ENCODE measurements around the gene RABGAP1L.
"Not testable (repeated sequence)": the region's sequence is repeated elsewhere in the genome, so short reads cannot be mapped to it uniquely, and the experiment has no call there.

The RABGAP1L gene

DNA sequence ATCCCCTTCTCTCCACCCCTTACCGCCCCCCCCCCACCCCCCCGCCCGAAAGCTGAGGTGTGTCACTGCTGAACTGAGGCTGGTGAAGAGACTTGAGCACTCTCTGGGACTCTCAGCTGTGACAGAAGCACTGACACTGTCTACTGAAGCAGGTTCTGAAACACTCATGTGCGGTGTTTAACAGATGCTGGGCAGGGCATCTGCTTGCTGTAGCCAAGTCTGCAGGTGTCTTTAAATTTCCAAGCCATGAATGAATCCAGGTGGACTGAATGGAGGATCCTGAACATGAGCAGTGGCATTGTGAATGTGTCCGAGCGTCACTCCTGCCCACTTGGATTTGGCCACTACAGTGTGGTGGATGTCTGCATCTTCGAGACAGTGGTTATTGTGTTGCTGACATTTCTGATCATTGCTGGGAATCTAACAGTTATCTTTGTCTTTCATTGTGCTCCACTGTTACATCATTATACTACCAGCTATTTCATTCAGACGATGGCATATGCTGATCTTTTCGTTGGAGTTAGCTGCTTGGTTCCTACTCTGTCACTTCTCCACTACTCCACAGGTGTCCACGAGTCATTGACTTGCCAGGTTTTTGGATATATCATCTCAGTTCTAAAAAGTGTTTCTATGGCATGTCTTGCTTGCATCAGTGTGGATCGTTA is 288.7 kb downstream of the RABGAP1L start, which contains the start of gene GPR52:
TSS of gene GPR52 (plus strand) at position 99 of the 665 bp plus-strand sequence. CDS start at position 247, 148 bp downstream.
- H3K4me1 Mint-ChIP-seq (ENCODE audit: low read depth): no peaks in the 10 kb centered on the region
- H3K4me3 Mint-ChIP-seq: no peak within 1 kb of the TSS
- H3K27me3 Mint-ChIP-seq (ENCODE audit: low read depth): no peaks in the 10 kb centered on the region
- H3K27ac Mint-ChIP-seq: no peak within 1 kb of the TSS
- H3K36me3 Mint-ChIP-seq (ENCODE audit: low read depth): no peaks in the 10 kb centered on the region
- H3K9me3 Mint-ChIP-seq: no peaks in the 10 kb centered on the region

DNA sequence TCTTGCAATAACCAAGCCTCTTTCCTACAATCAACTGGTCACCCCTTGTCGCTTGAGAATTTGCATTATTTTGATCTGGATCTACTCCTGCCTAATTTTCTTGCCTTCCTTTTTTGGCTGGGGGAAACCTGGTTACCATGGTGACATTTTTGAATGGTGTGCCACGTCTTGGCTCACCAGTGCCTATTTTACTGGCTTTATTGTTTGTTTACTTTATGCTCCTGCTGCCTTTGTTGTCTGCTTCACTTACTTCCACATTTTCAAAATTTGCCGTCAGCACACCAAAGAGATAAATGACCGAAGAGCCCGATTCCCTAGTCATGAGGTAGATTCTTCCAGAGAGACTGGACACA is 289.2 kb downstream of the RABGAP1L start:
- no peaks in the 10 kb centered on the region for H3K4me1 Mint-ChIP-seq (ENCODE audit: low read depth)
- H3K4me3 Mint-ChIP-seq: no peak overlapping the region
- H3K27ac Mint-ChIP-seq: no peak overlapping the region
- H3K36me3 Mint-ChIP-seq (ENCODE audit: low read depth): no peaks in the 10 kb centered on the region
- H3K27me3 Mint-ChIP-seq (ENCODE audit: low read depth): no peaks in the 10 kb centered on the region
- no peaks in the 10 kb centered on the region for H3K9me3 Mint-ChIP-seq

DNA sequence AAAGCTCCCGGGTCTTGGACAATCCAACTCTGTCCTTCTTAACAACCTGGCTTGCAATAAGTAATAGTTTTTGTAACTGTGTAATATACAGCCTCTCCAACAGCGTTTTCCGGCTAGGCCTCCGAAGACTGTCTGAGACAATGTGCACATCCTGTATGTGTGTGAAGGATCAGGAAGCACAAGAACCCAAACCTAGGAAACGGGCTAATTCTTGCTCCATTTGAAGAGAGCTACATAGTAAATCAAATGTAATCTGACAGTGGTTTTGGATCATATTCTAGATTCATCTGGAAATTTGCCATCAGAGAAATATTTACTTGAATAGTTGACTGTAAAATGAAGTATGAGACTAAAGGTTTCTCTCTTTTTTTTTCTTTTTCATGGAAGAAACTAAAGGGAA is 289.7 kb downstream of the RABGAP1L start:
- Mint-ChIP-seq H3K36me3 (ENCODE audit: low read depth) (no peaks in the 10 kb centered on the region), H3K4me1 (ENCODE audit: low read depth) (no peaks in the 10 kb centered on the region), H3K27me3 (ENCODE audit: low read depth) (no peaks in the 10 kb centered on the region), H3K27ac (no peak overlapping the region), H3K9me3 (no peaks in the 10 kb centered on the region), H3K4me3 (no peak overlapping the region)

DNA sequence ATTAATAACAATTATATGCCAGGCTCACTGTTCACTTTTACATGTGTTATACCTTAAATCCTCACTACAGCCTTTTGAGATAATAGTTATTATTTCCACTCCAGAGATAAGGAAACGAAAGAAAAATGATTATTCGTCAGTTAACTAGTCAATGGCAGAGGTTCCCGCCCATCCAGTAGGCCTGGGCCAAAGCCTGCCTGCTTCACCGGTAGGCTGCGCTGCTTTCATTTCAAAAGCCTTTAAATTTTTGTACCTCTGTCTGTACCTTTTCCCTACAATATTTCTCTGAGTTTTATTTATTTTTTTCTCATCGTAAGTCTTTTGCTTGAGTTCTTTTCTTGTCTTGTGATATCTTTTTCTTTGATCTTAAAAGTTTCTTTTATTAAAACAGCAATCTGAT is 292.1 kb downstream of the RABGAP1L start:
- Mint-ChIP-seq H3K27ac (no peak overlapping the region), H3K9me3 (no peaks in the 10 kb centered on the region), H3K4me1 (ENCODE audit: low read depth) (no peaks in the 10 kb centered on the region), H3K36me3 (ENCODE audit: low read depth) (no peaks in the 10 kb centered on the region), H3K27me3 (ENCODE audit: low read depth) (no peaks in the 10 kb centered on the region), H3K4me3 (no peak overlapping the region)

DNA sequence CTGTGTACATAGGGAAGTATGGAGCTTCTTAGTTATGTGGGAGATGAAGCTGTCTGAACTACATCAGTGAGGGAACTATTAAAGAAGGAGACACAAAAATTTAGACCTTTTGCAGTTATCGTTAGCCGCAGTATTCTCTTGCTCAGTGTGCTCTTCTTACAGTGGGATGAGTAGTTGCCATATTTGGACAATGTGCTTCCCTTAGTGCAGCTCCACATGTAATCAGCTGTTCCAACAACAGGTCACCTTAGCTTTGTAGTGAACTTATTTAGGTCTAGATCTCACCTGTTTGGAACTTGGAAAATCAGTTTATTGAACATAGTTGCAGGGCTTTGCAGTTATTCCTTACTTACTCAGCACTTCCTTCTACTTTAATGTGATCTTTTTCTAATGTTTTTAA is 306.5 kb downstream of the RABGAP1L start:
- Mint-ChIP-seq H3K4me3 (no peak overlapping the region), H3K27me3 (ENCODE audit: low read depth) (no peaks in the 10 kb centered on the region), H3K9me3 (no peaks in the 10 kb centered on the region), H3K4me1 (ENCODE audit: low read depth) (no peaks in the 10 kb centered on the region), H3K27ac (no peak overlapping the region), H3K36me3 (ENCODE audit: low read depth) (no peaks in the 10 kb centered on the region)

DNA sequence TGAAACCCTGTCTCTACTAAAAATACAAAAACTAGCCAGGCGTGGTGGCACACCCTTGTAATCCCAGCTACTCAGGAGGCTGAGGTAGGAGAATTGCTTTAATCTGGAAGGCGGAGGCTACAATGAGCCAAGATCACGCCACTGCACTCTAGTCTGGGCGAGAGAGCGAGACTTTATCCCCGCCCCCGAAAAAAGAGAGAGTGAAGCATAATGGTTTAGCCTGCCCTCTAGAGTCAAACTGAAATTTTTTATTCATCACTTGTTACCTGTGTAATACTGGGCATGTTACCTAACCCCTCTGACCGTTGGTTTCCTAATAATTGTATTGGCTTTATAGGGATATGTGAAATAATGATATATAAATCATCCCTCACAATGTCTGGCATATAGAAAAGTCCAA is 307.3 kb downstream of the RABGAP1L start:
- no peak overlapping the region for H3K4me3 Mint-ChIP-seq
- H3K4me1 Mint-ChIP-seq (ENCODE audit: low read depth): no peaks in the 10 kb centered on the region
- H3K27me3 Mint-ChIP-seq (ENCODE audit: low read depth): no peaks in the 10 kb centered on the region
- no peaks in the 10 kb centered on the region for H3K9me3 Mint-ChIP-seq
- H3K36me3 Mint-ChIP-seq (ENCODE audit: low read depth): no peaks in the 10 kb centered on the region
- no peak overlapping the region for H3K27ac Mint-ChIP-seq

DNA sequence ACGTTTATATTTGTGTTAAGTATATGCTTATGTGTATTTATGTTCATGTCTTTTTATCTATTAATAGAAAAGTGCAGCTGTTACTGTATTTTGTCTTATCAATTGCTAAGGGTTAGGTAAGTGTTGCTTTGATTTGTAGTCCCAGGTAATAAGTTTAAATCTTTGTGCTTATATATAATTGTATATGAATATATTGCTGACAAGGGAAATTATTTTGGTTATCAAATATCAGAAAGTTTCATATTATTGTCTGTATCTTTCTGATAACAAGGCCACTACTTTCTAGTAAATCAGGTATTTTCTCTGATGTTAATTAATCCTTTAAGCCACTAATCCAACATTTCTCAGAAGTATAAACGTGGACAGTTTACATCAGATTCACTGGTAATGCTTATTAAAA is 309.7 kb downstream of the RABGAP1L start:
- H3K4me3 Mint-ChIP-seq: no peak overlapping the region
- no peaks in the 10 kb centered on the region for H3K4me1 Mint-ChIP-seq (ENCODE audit: low read depth)
- H3K9me3 Mint-ChIP-seq: no peaks in the 10 kb centered on the region
- no peaks in the 10 kb centered on the region for H3K27me3 Mint-ChIP-seq (ENCODE audit: low read depth)
- H3K36me3 Mint-ChIP-seq (ENCODE audit: low read depth): no peaks in the 10 kb centered on the region
- no peak overlapping the region for H3K27ac Mint-ChIP-seq

DNA sequence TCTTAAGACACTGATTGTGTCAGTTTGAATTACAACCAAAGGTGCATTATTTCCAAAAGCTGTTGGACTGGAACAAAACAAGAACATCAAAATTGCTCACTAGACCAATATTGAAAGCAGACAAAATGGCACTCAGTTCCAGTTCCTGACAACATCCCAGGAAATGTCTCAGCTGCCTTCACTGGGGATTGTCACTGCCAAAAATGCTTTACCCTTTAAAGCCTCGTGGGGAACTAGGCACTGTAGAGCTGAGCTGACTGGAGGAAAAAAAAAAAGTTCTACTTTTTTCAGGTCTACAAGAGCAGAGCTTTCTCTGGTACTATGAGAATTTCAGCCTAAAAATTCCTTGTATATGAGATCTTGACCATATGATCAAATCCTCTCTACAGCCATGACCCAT is 310.4 kb downstream of the RABGAP1L start:
- H3K36me3 Mint-ChIP-seq (ENCODE audit: low read depth): no peaks in the 10 kb centered on the region
- no peak overlapping the region for H3K4me3 Mint-ChIP-seq
- H3K9me3 Mint-ChIP-seq: no peaks in the 10 kb centered on the region
- H3K27me3 Mint-ChIP-seq (ENCODE audit: low read depth): no peaks in the 10 kb centered on the region
- no peak overlapping the region for H3K27ac Mint-ChIP-seq
- H3K4me1 Mint-ChIP-seq (ENCODE audit: low read depth): no peaks in the 10 kb centered on the region

DNA sequence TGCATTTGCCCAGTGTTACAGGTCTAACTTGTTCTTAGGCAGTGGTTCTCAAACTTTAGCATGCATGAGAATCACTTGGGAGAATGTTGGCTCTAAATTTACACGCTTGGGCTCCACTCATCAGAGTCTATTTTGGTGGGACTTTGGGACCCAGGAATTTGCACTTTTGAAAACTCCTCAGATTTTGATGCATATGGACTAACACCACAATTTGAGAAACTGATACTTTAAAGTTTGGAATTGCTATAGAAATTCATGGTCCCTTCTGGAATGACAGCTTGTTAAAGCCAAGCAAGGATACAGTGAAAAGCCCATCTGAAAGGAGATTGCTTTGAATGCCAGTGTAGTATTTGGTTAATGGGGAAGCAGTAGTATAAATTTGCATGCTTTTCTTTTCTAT is 320.0 kb downstream of the RABGAP1L start:
- Mint-ChIP-seq H3K4me3 (no peak overlapping the region), H3K9me3 (no peaks in the 10 kb centered on the region), H3K36me3 (ENCODE audit: low read depth) (no peaks in the 10 kb centered on the region), H3K4me1 (ENCODE audit: low read depth) (no peaks in the 10 kb centered on the region), H3K27ac (no peak overlapping the region), H3K27me3 (ENCODE audit: low read depth) (no peaks in the 10 kb centered on the region)

DNA sequence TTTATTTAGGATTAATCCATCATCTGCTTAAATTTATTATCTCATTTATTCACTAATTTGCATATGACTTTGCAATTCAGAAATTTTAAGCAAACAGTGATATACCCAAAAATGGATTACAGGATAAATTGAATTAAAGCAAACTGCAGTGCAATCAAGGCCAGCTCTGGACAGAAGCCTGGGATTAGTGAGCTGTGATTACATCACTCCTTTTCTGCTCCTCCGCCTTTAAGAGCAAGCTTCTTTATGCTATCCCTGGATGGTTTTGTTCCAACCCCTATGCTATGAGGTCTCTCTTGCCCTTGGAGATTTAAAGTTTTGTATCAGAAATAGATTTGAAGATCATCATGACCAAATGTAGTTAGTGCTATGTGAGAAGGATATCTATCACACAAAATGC is 321.0 kb downstream of the RABGAP1L start:
- H3K9me3 Mint-ChIP-seq: no peaks in the 10 kb centered on the region
- H3K27ac Mint-ChIP-seq: no peak overlapping the region
- H3K4me3 Mint-ChIP-seq: no peak overlapping the region
- no peaks in the 10 kb centered on the region for H3K27me3 Mint-ChIP-seq (ENCODE audit: low read depth)
- no peaks in the 10 kb centered on the region for H3K36me3 Mint-ChIP-seq (ENCODE audit: low read depth)
- H3K4me1 Mint-ChIP-seq (ENCODE audit: low read depth): no peaks in the 10 kb centered on the region

DNA sequence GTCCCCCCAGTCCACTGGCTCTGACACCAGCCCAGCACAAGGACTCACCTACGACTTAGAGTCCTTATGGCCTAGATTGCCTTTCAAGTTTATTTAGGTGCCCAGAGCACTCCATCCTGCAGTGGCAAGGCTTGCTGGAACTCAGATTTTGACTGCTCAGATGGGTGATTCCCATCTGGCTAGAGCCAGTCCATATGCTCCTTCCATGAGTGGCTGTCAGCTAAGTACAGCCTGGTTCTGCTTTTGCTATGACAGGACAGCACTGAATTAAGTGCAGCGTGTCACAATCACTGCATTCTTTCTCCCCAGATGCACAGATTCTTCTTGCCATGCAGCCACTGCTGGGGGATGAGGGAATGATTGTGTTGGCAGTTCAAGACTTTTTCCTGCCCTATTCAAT is 332.3 kb downstream of the RABGAP1L start:
- H3K9me3 Mint-ChIP-seq: peaks cover 10% of the 10 kb centered on the region
- H3K4me1 Mint-ChIP-seq (ENCODE audit: low read depth): peaks cover 1% of the 10 kb centered on the region
- H3K36me3 Mint-ChIP-seq (ENCODE audit: low read depth): peaks cover 1% of the 10 kb centered on the region
- H3K27ac Mint-ChIP-seq: no peak overlapping the region
- no peaks in the 10 kb centered on the region for H3K27me3 Mint-ChIP-seq (ENCODE audit: low read depth)
- H3K4me3 Mint-ChIP-seq: no peak overlapping the region

DNA sequence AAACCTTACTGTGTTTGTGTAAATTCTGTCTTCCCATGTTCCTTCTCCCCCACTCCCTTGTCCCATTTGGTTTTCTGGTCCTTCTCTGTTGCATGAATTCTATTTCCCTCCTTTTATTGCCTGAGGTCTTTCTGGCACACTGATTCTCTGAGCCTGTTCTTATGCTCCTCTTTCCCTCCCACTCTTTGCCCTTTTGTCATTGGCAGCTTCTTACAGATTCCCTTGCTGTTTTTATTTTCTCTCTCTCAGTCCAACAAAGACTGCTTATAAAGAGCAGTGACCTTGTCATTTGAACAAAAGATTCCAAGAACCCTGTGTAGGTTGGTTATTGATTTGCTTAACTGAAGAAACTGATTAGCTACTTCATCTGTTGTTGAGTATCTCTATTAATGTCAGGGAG is 338.2 kb downstream of the RABGAP1L start:
- no peaks in the 10 kb centered on the region for H3K36me3 Mint-ChIP-seq (ENCODE audit: low read depth)
- no peak overlapping the region for H3K27ac Mint-ChIP-seq
- no peak overlapping the region for H3K4me3 Mint-ChIP-seq
- H3K9me3 Mint-ChIP-seq: no peaks in the 10 kb centered on the region
- H3K27me3 Mint-ChIP-seq (ENCODE audit: low read depth): no peaks in the 10 kb centered on the region
- H3K4me1 Mint-ChIP-seq (ENCODE audit: low read depth): no peaks in the 10 kb centered on the region

DNA sequence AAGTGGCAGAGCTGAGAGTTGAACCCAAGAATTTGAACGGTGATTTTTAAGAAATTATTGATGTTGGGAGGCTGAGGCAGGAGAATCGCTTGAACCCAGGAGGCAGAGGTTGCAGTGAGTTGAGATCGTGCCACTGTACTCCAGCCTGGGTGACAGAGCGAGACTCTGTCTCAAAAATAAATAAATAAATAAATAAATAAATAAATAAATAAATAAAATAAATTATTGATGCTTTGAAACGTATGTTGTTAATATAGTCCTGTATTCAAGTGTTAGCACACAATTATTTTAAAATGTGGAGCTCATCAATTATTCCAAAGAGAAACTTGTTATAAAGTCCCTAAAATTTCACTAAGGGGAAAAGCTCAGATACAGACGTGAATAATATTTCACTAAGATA is 357.4 kb downstream of the RABGAP1L start:
- not testable (repeated sequence) for H3K27ac Mint-ChIP-seq; H3K4me1 Mint-ChIP-seq (ENCODE audit: low read depth); H3K4me3 Mint-ChIP-seq

DNA sequence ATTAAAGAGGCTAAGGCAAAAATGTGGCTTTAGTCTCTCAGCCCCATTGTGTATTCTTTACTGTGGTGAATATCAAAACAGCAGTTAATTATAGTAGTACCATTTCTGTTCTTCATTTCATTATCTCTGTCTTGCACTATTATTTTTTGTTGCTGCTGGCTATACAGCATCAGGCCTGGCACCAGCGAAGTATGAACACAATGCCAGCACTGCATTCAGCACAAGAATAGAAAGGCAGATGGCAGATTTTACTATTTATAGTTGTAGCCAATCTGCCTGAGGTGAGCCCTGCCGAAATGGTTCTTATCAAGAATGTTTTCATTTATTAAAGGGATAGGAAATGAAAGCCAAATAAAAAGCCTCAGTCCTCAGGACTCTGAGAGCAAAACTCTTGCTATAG is 360.5 kb downstream of the RABGAP1L start:
- Mint-ChIP-seq H3K9me3 (peaks cover 13% of the 10 kb centered on the region), H3K27me3 (ENCODE audit: low read depth) (no peaks in the 10 kb centered on the region), H3K4me3 (no peak overlapping the region), H3K4me1 (ENCODE audit: low read depth) (no peaks in the 10 kb centered on the region), H3K27ac (no peak overlapping the region), H3K36me3 (ENCODE audit: low read depth) (peaks cover 1% of the 10 kb centered on the region)

More for the DNA sequence above, 357.4 kb downstream of the RABGAP1L start:
- H3K36me3 Mint-ChIP-seq (ENCODE audit: low read depth); H3K9me3 Mint-ChIP-seq; H3K27me3 Mint-ChIP-seq (ENCODE audit: low read depth): not testable (repeated sequence)

DNA sequence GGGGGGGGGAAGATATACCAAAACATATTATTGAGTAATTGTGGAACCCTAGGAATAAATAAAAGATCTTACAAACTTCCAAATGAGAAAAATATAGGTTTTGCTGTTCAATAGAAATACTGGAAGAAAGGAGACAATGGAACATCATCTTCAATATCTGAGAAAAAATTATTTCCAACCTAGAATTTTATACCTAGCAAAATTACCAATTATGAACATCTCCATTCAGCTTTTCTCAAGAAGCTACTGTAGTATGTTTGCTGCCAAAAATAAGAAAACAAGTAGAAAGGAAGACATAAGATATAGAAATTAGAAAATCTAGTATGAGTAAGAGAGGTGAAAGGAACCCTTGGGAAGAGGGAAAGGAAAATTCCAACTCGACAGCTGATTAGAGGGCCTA is 372.4 kb downstream of the RABGAP1L start:
- H3K4me1 Mint-ChIP-seq (ENCODE audit: low read depth): peaks cover 14% of the 10 kb centered on the region

DNA sequence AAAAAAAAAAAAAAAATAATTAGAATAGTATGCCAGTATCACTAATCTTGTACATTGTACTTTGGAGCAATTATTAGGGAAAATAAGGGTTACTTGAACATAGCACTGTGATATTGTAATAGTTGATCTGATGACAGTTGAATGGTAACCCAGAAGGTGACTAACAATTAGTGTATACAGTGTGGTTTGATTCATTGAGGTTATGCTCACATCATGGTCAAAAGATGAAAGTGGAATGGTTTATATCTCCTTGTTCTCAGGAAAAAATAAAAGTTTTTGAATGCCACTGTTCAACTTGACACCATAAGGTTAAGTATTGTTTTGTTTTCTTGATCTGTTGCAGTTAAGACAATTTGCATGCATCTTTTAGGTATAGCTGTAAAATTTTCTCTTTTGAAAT is 375.5 kb downstream of the RABGAP1L start:
- H3K27me3 Mint-ChIP-seq (ENCODE audit: low read depth): no peaks in the 10 kb centered on the region
- no peak overlapping the region for H3K4me3 Mint-ChIP-seq
- no peak overlapping the region for H3K27ac Mint-ChIP-seq
- H3K36me3 Mint-ChIP-seq (ENCODE audit: low read depth): peaks cover 14% of the 10 kb centered on the region
- peaks cover 38% of the 10 kb centered on the region for H3K9me3 Mint-ChIP-seq
- peaks cover 2% of the 10 kb centered on the region for H3K4me1 Mint-ChIP-seq (ENCODE audit: low read depth)

More for the DNA sequence above, 372.4 kb downstream of the RABGAP1L start:
- Mint-ChIP-seq H3K4me3 (no peak overlapping the region), H3K9me3 (peaks cover 46% of the 10 kb centered on the region), H3K36me3 (ENCODE audit: low read depth) (peaks cover 21% of the 10 kb centered on the region), H3K27ac (no peak overlapping the region), H3K27me3 (ENCODE audit: low read depth) (no peaks in the 10 kb centered on the region)

Measured in T-helper 1 cell treated with Interleukin-12 subunit alpha and Interleukin-12 subunit beta and Interleukin-4 antibody, amounts not matched to agents 30 μg/mL and 1 μg/mL, for 36 hours (primary cell).